NCI-H1417 (cell line): ENCODE measurements around the gene SLC39A3.

Experiments
- DNase-seq, 3 experiments: peaks; one replicate each; lab custom pipeline; 2025; lab: John Stamatoyannopoulos, UW

The SLC39A3 gene

DNA sequence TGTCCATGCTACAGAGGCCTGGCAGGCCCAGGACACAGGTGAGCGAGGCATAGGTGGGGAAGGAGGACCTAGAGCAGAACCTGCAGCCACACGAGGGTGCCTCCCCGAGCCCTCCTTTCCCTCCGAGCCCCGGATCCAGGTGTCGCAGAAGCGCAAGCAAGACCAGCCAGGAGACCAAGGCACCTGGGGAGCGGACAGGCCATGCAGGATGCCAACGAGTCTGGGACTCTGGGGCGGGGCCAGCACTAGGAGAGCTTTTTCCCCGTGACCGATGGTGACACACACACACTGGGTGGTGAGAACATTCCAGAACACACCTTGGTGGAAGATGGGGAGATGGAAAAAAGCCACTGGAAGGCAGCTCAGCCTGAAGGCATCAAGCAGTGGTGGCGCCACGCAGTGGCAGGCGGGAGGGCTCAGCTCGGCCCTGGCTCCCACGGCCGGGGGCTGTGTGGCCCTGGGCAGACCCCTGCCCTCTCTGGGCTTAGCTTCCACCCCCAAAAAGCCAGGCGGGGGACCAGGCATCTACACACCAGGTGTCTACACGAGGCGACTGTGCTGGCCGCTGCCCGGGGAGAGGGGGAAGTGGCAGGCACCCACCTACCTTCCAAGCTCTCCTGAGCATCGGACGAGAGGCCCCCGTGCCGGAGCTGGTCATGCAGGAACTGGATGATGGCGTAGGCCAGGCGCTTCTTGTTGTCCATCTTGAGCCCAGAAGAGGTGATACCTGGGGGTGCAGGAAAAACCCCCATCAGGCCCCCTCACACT lies 28.7 kb upstream of the SLC39A3 start:
- no peak for DNase-seq

- no peak for DNase-seq
Observed at GRCh38 chr19:2767688-2768087, 27.9 kb upstream of the SLC39A3 start.

DNA sequence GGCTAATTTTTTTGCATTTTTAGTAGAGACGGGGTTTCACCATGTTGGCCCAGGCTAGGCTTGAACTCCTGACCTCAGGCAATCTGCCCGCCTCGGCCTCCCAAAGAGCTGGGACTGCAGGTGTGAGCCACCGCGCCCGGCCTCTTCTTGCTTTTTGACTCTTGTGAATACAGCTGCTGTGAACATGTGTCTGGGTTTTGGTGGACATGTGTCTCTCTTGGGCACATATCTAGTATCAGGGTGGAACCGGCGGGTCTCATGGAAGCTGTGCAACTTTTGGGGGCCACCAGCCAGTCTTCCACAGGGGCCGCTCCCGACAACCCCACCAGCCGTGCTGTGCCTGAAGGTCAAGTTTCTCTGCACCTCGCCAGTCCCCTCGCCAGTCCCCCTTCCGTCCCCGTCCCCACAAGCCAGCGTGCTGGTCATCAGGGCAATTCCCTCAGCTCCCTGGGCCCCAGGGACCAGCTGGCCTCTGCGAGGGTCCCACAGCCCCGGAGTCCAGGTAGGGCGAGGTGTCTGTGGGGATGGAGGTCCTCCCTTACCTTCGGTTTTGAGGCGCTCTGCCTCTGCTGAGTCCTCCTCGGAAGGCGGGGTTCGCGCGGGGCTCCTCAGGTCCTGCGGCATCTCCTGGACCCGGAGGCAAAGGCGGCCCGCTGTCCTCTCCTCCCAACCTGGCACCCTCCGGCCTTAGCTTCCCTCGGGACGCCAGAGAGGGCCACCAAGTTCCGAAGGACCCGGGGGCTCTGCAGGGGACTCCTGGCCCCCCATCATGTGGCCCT lies 27.0 kb upstream of the SLC39A3 start:
- no peak for DNase-seq

- no peak for DNase-seq
Observed at GRCh38 chr19:2765376-2765775, 25.6 kb upstream of the SLC39A3 start.

GRCh38 chr19:2764945-2765344 lies 25.1 kb upstream of the SLC39A3 start:
- no peak for DNase-seq

DNA sequence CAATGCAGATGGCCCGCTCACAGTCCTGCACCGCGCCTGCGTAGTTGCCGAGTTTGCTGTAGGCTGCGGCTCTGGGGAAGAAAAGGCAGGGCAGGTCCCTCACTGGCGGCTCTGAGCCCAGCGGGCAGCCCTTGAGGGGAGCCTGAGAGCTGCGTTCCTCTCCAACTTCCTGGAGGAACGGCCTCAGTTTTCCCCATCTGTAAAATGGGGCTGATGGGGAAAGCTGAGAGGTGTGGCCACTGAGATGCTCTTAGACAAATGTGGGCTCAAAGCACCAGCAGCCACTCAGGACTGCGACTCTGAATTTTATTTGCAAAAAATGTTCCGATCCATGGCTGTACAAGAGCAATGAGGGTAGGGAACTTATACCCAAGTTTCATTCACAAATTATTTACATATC lies 23.9 kb upstream of the SLC39A3 start:
- no peak for DNase-seq

DNA sequence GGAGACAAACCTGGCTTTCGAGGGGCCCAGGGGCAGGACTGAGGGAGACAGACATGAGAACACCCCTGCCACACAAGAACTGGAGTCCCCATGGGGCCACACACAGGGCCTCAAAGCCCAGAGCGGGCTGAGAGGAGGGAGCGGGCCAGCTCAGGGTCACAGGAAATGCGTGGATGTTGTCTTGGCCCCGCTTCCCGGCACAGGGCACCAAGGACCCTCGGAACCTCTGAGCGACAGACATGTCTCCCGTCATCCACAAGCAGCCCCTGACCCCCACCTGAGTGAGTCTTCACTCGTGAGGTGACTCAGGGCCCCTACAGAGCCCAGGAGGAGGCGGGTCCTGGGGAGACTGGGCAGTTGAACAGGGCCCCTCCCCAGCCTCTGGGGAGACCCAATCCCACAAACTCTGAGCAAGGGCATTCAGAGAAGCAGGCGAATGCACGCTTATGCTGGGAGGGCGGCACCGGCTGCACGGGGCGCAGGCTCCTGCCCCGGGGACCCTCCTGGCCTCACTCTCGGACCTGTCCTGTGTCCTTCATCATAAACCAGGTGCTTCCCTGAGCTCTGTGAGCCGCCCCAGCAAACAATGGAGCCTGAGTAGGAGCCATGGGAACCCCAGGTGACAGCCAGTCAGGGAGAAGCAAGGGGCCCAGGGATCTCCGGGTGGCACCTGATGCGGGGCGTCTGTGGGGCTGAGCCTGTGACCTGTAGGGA lies 23.1 kb upstream of the SLC39A3 start:
- DNase-seq = no peak

- no peak for DNase-seq
Observed at GRCh38 chr19:2761876-2762782, 22.3 kb upstream of the SLC39A3 start.

GRCh38 chr19:2761309-2761677 lies 21.5 kb upstream of the SLC39A3 start:
- DNase-seq = no peak

DNA sequence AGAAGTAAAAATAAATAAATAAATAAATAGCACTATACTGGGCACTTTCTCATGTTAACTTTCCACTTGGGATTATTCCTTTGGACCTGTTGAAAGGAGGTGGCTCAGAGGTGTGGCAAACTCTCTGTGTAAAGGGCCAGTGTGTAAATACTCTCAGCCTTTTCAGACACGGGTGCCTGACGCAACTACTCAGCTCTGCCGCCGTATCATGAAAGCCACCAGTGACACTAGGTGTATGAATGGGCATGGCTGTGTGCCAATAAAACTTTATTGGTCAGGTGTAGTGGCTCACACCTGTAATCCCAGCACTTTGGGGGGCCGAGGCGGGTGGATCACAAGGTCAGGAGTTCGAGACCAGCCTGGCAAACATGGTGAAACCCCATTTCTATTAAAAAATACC lies 20.1 kb upstream of the SLC39A3 start:
- DNase-seq = no peak

GRCh38 chr19:2759362-2759761 lies 19.5 kb upstream of the SLC39A3 start:
- no peak for DNase-seq

DNA sequence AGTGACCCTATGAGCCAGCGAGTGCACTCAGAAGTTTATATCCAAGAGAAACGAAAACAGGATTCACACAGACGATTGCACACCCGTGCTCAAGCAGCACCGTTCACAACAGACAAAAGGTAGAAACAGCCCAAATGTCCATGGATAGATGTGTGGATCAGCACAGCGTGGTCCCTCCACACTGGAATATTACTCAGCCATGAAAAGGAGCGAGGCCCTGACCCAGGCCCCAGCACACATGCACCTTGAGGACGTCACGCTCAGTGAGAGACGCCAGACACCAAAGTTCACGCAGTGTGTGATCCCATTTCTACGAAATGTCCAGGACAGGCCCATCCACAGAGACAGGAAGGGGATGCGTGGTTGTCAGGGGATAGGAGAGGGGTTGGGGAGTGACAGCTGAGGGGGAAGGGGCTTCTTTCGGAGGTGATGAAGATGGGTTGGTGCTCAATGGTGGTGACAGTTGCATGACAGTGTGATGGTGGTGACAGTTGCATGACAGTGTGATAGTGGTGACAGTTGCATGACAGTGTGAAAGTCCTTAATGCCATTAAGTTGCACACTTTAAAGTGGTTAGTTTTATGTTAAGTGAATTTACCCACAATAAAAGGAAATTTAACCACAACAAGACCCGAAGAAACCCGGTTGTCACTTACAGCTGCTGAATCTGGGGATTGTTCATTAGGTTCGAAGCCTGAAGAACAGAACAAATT lies 18.9 kb upstream of the SLC39A3 start:
- DNase-seq = no peak

DNA sequence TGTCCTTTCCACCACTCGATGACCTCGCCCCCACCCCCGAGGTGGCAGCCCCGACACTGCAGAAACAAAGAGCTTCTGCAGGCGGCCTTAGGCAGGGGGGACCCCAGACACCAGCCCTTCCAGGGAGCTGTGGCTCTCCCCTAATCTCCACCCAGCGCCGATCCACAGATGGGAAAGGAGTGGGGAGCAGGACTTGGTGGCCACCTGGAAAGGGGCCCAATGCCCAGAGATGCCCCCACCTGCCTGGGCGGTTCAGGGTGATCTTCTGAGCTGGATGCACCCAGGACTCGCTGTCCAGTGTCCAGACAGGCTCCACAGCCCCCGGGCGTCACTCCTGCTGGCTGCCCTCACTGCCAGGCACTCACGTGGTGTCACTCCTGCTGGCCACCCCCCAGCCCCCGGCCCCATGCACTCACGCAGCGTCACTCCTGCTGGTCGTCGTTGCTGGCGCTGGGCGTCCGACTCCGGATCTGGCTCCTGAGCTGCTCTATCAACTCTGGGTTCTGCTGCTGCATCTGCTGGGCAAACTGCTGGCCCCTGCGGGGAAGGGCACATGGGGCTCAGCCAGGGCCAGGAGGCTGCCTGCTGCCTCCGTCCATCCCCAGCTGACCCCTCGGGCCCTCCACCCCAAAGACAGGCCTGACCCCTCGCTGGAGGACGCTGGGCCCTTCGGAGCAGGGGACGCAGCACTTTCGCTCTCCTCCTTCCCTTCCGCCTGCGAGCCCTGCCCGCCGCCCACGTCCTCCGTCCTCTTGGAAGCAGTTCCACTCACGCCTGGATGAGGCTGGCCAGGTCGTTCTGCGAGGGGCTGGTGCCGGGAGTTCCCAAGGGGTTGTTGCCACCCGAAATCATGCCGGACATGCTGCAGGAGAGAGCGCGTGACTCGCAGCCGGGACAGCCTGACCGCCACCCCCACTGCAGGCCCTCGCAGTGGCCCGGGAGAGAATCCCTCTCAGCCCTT lies 17.4 kb upstream of the SLC39A3 start:
- no peak for DNase-seq

GRCh38 chr19:2756477-2756876 lies 16.7 kb upstream of the SLC39A3 start:
- DNase-seq = no peak

DNA sequence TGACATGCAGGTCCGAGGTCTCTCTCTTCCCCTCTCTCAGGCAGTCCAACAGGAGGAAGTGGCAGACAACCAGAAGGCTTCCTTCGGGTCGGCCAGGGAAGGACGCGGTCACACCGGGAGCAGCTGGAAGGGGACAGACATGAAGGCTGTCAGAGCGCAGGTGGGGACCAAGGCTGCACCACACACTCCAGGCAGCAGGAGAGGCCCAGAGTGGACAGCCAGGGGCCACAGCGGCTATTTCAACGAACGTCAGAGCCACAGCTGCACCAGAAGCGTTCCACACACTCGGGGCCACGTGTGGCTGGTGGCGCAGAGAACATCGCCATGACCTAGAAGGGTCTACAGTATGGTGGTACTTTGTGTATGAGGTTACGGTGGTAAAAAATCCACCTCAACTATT lies 16.0 kb upstream of the SLC39A3 start:
- DNase-seq = no peak

DNA sequence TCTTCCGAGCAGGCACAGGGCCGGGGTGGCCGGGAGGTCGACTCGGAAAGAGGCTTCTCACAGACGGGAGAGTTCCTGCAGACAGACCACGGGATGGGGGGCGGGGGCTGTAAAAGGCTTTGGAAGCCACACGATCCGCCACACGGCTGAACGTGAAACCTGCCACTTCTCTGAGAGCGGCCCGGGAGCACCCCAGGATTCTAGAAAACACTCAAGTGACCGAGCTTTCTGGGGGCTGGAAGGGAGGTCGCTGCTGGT lies 15.6 kb upstream of the SLC39A3 start:
- DNase-seq = no peak

- no peak for DNase-seq
Observed at GRCh38 chr19:2754659-2755447, 15.0 kb upstream of the SLC39A3 start.

DNA sequence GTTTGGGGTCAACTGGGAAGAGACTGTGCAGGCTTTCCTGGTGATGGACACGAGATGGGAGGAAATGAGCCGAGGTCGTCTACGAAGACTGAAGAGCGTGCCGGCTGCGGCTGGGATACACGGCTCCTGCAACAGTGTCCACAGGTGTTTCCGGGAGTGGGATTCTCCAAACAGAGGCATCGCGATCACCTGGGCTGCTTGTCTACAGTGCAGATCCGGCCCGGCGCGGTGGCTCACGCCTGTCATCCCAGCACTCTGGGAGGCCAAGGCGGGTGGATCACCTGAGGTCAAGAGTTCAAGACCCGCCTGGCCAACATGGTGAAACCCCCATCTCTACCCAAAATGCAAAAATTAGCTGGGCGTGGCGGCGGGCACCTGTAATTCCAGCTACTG lies 11.6 kb upstream of the SLC39A3 start:
- no peak for DNase-seq

GRCh38 chr19:2750808-2751437 lies 11.1 kb upstream of the SLC39A3 start:
- no peak for DNase-seq
